Body of pancreas (tissue), 4 donors: ENCODE results near the gene C1QTNF12.

Experiments used
- POLR2A ChIP-seq, 3 donors: fragments of 450-650 bp; IDR thresholded peaks; one replicate each; pipeline ENCODE4 v1.6.1; 2016; ENCODE audit warnings: antibody characterized with exemption in 3 of 3, mild to moderate bottlenecking in 2 of 3
- TF ChIP-seq, protein P1 (sequence below), 7 experiments: fragments of 450-650 bp in 4 of 7; fragments of 200-600 bp in 3 of 7; sonication (generic) in 3 of 7; IDR thresholded peaks; one replicate each; pipeline ENCODE4 v1.5.1; 2016 to 2019; ENCODE audit warnings: antibody characterized with exemption in 7 of 7

DNA sequence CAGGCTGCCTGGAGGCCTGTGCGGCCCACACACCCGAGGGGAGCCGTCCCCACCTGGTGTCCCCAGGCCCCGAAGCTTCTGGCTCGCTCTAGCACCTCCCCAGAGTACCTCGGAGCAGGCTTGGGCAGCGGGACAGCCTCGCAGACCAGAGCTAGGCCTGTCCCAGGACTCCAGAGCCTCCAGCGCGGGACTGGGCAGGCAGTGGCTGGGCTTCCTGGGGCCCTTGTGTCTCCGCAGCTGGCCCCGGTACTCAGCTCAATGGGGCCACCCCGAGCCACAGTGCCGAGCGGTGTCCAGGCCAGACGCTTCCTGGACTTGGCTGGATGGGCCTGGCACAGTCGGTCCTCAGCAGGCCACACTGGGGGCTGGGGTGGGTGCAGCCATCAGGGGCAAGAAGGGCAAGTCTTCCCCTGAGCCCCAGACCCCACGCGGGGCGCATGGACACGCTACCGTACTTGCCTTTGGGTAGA is 38.6 kb upstream of the C1QTNF12 start:
- TF ChIP-seq, protein P1, sequence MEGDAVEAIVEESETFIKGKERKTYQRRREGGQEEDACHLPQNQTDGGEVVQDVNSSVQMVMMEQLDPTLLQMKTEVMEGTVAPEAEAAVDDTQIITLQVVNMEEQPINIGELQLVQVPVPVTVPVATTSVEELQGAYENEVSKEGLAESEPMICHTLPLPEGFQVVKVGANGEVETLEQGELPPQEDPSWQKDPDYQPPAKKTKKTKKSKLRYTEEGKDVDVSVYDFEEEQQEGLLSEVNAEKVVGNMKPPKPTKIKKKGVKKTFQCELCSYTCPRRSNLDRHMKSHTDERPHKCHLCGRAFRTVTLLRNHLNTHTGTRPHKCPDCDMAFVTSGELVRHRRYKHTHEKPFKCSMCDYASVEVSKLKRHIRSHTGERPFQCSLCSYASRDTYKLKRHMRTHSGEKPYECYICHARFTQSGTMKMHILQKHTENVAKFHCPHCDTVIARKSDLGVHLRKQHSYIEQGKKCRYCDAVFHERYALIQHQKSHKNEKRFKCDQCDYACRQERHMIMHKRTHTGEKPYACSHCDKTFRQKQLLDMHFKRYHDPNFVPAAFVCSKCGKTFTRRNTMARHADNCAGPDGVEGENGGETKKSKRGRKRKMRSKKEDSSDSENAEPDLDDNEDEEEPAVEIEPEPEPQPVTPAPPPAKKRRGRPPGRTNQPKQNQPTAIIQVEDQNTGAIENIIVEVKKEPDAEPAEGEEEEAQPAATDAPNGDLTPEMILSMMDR (IDR thresholded peaks at IDR 0.05) = no peak
- no peak for TF ChIP-seq POLR2A (IDR thresholded peaks at IDR 0.05)
